Measurements from ENCODE around the gene DUSP10.

Gene DUSP10

GRCh38 chr1:221762121-221762520, 20.2 kb upstream of the DUSP10 start:
- no peak for DNase-seq

GRCh38 chr1:221761354-221762002, 19.6 kb upstream of the DUSP10 start:
- DNase-seq: no peak

- no peak for DNase-seq
Measured at GRCh38 chr1:221760911-221761310, 19.0 kb upstream of the DUSP10 start.

- DNase-seq: no peak
Measured at GRCh38 chr1:221759436-221759835, 17.5 kb upstream of the DUSP10 start.

GRCh38 chr1:221758455-221758854, 16.6 kb upstream of the DUSP10 start:
- no peak for DNase-seq

- no peak for DNase-seq
Measured at GRCh38 chr1:221756830-221757551, 15.1 kb upstream of the DUSP10 start.

- DNase-seq: no peak
Measured at GRCh38 chr1:221753828-221754188, 11.9 kb upstream of the DUSP10 start.

- DNase-seq: no peak
Measured at GRCh38 chr1:221751226-221751887, 9.5 kb upstream of the DUSP10 start.

GRCh38 chr1:221748981-221749380, 7.1 kb upstream of the DUSP10 start:
- DNase-seq: no peak

GRCh38 chr1:221747839-221748238, 6.0 kb upstream of the DUSP10 start:
- no peak for DNase-seq

- no peak for DNase-seq
Measured at GRCh38 chr1:221743416-221744208, 1.7 kb upstream of the DUSP10 start.

GRCh38 chr1:221742555-221743415, 896 bp upstream of the DUSP10 start:
- DNase-seq: peak; percentile 88

- DNase-seq: peak; percentile 49
Measured at GRCh38 chr1:221740993-221741702, 741 bp downstream of the DUSP10 start.

GRCh38 chr1:221740369-221740992, 1.4 kb downstream of the DUSP10 start:
- DNase-seq: no peak

- DNase-seq: no peak
Measured at GRCh38 chr1:221739677-221740025, 2.2 kb downstream of the DUSP10 start.

GRCh38 chr1:221739018-221739676, 2.7 kb downstream of the DUSP10 start:
- no peak for DNase-seq

GRCh38 chr1:221736714-221737113, 5.2 kb downstream of the DUSP10 start:
- DNase-seq: no peak

GRCh38 chr1:221735999-221736398, 5.9 kb downstream of the DUSP10 start:
- no peak for DNase-seq

GRCh38 chr1:221734187-221734586, 7.7 kb downstream of the DUSP10 start:
- no peak for DNase-seq

- peak; percentile 52 for DNase-seq
Measured at GRCh38 chr1:221732052-221732451, 9.8 kb downstream of the DUSP10 start.
